SKM-1 treated with dmso at 0.1 percent for 144 hours (cell line): ENCODE measurements around the gene MMS22L.

Source experiments
- DNase-seq: peaks from one replicate; lab custom pipeline; 2025; ENCODE audit not compliant: unreplicated experiment; lab: John Stamatoyannopoulos, UW

MMS22L gene

GRCh38 chr6:97092673-97093305 is 190.2 kb downstream of the MMS22L start:
- DNase-seq = no peak
